Nephron progenitor cell (in vitro differentiated cells): Measurements from ENCODE around the gene SLC8A2.

Experiments
- DNase-seq: peaks from one replicate; pipeline ENCODE4 v3.0.0; 2021
- H3K27ac Mint-ChIP-seq: 2 replicates; pipeline ENCODE4 v1.8.0; 2021; ENCODE audit warnings: mild to moderate bottlenecking, moderate library complexity, mixed read lengths
- H3K27me3 Mint-ChIP-seq: 2 replicates; pipeline ENCODE4 v1.8.0; 2021; ENCODE audit warnings: mild to moderate bottlenecking, low read depth, mixed read lengths; ENCODE audit not compliant: poor library complexity
- H3K36me3 Mint-ChIP-seq: 2 replicates; pipeline ENCODE4 v1.8.0; 2021; ENCODE audit warnings: low read depth, mixed read lengths
- H3K4me1 Mint-ChIP-seq: 2 replicates; pipeline ENCODE4 v1.8.0; 2021; ENCODE audit warnings: mixed read lengths
- H3K4me3 Mint-ChIP-seq: 2 replicates; pipeline ENCODE4 v1.8.0; 2021; ENCODE audit warnings: mild to moderate bottlenecking, moderate library complexity, mixed read lengths
- H3K9me3 Mint-ChIP-seq: 2 replicates; pipeline ENCODE4 v1.8.0; 2021; ENCODE audit warnings: mild to moderate bottlenecking, moderate library complexity, mixed read lengths
- TF ChIP-seq, protein P1 (sequence below): fragments of 200-600 bp; sonication (generic); IDR thresholded peaks from 2 replicates; pipeline ENCODE4 v1.5.0; 2021; ENCODE audit warnings: antibody characterized with exemption

The SLC8A2 gene

DNA sequence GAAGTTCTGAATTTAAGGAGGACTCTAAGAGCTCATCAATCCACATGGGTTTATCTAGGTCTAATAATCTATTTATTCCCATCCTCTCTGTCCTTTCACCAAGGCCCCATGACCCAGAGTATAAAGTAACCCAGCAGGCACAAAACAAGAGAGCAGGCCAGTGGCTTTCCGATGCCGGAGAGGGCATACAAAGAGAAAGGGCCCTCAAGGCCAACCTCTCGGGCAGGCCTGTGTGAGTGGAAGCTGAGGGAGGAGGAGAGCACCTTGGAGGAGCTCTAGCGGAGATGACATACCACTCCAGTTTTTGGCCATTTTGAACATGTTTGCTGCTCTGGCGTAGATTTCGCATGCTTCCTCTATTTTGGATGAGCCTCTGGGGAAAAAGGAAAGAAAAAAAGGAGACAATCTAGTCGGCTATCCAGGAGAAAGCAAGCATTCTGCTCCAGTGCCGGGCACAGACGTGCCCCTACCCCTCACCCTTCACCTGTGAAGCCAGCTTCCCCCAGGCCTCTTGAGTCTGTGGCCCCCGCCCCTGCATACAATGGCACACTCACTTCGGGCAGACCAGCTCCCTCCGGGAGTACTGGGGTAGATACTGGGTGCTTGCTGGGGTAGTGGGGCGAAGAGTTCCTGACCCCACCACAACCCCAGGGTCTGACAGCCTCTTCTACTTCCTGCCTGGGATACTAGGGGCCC is 31.6 kb upstream of the SLC8A2 start:
- H3K4me3 Mint-ChIP-seq: no peak overlapping the region
- DNase-seq: no peak
- H3K4me1 Mint-ChIP-seq: peaks cover 8% of the 10 kb centered on the region

DNA sequence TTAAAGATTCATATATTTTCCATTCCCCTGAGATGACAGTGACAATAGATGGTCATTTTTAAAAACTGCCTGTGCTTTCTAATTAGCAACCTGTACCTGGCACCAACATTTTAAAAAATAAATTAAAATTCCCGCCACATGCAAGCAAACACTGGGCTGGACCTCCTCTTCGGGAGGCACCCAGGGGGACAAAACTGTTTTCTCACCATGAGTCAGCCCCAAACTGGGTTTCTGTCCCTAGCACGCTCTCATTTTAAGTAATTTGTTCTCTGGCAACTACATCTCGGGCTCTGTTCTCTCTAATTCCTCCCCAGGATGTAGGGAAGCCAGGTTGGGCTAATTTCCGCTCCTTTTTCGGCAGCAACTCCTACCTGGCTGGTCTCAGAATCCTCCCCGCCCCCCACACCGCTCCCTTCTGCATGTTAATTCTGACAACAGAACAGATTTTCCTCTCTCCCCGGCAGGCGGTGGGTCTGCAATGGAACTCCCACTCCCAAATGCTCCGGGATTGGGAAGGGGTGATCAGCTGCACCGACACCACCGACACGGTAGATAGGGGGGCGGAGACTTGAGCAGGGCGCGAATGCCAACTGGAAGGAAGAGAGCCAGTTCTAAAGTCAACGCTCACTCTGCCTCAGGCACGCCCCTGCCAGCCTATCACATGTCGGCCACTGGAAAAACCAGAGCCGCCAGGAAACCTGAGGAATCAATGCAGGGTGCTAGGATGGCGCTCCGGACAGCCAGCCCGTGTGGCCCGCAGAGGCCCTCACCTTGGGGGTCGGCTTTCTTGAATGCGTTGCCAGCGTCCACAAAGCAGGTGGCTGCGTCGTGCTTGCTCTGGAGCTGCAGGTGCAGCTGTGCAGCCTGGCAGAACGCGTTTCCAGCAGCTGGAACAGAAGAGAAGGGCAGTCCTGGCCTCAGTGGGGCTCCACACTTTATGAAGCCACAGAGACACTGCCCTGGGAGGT is 28.5 kb upstream of the SLC8A2 start:
- TF ChIP-seq, protein P1, sequence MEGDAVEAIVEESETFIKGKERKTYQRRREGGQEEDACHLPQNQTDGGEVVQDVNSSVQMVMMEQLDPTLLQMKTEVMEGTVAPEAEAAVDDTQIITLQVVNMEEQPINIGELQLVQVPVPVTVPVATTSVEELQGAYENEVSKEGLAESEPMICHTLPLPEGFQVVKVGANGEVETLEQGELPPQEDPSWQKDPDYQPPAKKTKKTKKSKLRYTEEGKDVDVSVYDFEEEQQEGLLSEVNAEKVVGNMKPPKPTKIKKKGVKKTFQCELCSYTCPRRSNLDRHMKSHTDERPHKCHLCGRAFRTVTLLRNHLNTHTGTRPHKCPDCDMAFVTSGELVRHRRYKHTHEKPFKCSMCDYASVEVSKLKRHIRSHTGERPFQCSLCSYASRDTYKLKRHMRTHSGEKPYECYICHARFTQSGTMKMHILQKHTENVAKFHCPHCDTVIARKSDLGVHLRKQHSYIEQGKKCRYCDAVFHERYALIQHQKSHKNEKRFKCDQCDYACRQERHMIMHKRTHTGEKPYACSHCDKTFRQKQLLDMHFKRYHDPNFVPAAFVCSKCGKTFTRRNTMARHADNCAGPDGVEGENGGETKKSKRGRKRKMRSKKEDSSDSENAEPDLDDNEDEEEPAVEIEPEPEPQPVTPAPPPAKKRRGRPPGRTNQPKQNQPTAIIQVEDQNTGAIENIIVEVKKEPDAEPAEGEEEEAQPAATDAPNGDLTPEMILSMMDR: no peak
- H3K9me3 Mint-ChIP-seq: no peaks in the 10 kb centered on the region
- DNase-seq: no peak
- H3K27ac Mint-ChIP-seq: no peak overlapping the region
- H3K27me3 Mint-ChIP-seq: no peaks in the 10 kb centered on the region
- peaks cover 8% of the 10 kb centered on the region for H3K4me1 Mint-ChIP-seq
- peaks cover 4% of the 10 kb centered on the region for H3K36me3 Mint-ChIP-seq
- no peak overlapping the region for H3K4me3 Mint-ChIP-seq

More for the DNA sequence above, 31.6 kb upstream of the SLC8A2 start:
- Mint-ChIP-seq H3K36me3 (peaks cover 4% of the 10 kb centered on the region), H3K27me3 (no peaks in the 10 kb centered on the region), H3K9me3 (no peaks in the 10 kb centered on the region), H3K27ac (peak overlapping the region; percentile 48)
- TF ChIP-seq, protein P1: no peak

DNA sequence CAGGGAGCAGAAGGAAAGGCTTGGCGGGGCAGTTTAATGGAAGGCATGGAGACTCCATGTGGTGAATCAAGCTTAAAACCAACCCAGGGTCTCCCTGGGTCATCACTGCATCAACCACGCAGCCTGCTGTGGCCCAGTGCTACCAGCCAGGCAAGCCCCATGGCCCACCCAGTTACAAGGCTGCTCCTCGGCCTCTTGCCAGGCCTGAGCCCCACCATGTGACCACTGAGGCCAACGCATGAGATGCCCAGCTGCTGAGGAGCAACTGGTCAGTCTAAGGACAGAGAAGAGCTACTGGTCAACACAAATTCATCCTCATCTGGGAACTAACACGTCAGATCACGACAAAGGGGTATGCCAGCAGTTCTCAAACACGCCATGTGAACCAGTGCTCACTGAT is 27.7 kb upstream of the SLC8A2 start:
- Mint-ChIP-seq H3K27ac (no peak overlapping the region), H3K27me3 (no peaks in the 10 kb centered on the region), H3K4me1 (peaks cover 8% of the 10 kb centered on the region), H3K36me3 (peaks cover 4% of the 10 kb centered on the region), H3K4me3 (no peak overlapping the region), H3K9me3 (no peaks in the 10 kb centered on the region)
- TF ChIP-seq, protein P1: no peak
- no peak for DNase-seq

DNA sequence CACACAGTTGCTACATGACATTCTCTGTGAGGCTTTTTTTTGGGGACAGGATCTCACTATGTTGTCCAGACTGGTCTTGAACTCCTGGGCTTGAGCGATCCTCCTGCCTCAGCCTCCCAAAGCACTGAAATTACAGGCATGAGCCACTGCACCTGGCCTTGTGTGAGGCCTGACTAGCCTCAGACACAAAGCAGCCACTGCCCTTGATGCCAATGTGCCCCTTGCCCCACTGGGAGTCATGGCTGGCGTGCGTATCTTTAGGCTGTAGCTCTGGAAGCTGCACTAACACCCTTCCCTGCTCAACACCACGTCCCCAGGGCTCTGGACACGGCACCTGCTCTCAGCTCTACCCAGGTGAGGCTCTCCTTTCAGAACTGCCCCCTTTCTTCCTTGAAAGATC is 26.9 kb upstream of the SLC8A2 start:
- peaks cover 9% of the 10 kb centered on the region for H3K4me1 Mint-ChIP-seq
- H3K4me3 Mint-ChIP-seq: no peak overlapping the region
- peaks cover 4% of the 10 kb centered on the region for H3K36me3 Mint-ChIP-seq
- H3K27me3 Mint-ChIP-seq: no peaks in the 10 kb centered on the region
- TF ChIP-seq, protein P1: no peak
- no peak for DNase-seq
- no peaks in the 10 kb centered on the region for H3K9me3 Mint-ChIP-seq
- peak overlapping the region; percentile 44 for H3K27ac Mint-ChIP-seq

DNA sequence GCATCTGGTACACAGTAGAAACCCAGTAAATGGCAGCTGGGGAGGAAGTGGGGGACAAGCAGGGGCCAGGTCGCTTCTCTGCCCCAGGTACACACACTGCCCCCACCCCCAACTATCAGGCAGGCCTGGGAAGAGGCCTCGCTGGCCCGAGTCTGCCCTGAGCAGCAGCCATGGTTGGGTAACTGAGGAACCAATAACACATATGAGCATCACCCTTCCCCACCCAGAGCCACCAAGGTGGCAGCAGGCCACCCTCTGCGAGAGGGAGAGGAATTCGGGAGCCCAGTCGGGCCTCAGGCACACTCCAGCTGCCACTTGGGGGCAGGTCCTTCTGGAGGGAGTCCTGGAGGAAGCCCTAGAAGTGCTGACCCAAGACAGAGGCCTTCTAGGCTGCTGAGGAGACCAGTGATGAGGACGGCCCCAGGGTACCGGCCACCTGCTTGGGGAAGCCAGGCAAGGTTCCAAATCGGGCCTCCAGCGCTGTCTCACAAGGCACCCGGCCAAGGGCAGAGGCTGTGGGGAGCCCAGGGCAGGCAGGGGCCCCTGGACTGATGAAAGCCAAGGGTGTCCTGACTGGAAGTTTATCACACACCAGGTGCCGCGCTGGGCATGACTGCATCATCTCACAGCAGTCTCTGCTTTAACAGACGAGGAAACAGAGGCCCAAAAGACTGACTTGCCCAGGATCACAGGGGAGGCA is 26.3 kb upstream of the SLC8A2 start:
- no peak overlapping the region for H3K4me3 Mint-ChIP-seq
- peak overlapping the region; percentile 48 for H3K27ac Mint-ChIP-seq
- H3K27me3 Mint-ChIP-seq: no peaks in the 10 kb centered on the region
- peaks cover 13% of the 10 kb centered on the region for H3K4me1 Mint-ChIP-seq
- H3K36me3 Mint-ChIP-seq: peaks cover 4% of the 10 kb centered on the region
- DNase-seq: no peak
- TF ChIP-seq, protein P1: no peak
- H3K9me3 Mint-ChIP-seq: no peaks in the 10 kb centered on the region
